ENCODE data around the gene PRKCE.
A peak's percentile ranks its signal among the peaks of the same experiment; 100 is the strongest.

DNA sequence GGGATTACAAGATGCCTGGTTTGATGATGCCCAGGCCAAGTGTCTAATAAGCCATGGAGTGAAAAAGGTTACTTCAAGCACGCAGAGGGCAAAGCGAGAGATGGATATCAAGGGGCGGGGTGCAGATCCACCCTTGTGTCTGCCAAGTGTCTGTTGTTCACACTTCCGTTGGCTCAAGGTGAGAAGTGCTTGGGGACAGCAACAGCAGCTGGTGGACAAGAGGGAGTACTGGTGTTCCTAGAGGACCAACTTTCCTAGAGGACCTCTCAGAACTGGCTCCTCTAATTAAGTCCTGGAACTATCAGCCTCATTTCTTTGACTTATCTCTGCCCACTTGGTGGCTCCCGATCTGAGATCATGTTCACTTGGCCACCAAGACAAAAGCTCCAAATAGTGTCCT, 299.1 kb downstream of the PRKCE start:
- TF ChIP-seq GATA2 (IDR thresholded peaks at IDR 0.05; ENCODE audit: low read depth, low read length) (peak; percentile 46; the same call in 1 of the 2 replicates), GATA3 (IDR thresholded peaks at IDR 0.05; ENCODE audit: low read depth, low read length) (no peak)
